ENCODE data around the gene MESP1.

DNA sequence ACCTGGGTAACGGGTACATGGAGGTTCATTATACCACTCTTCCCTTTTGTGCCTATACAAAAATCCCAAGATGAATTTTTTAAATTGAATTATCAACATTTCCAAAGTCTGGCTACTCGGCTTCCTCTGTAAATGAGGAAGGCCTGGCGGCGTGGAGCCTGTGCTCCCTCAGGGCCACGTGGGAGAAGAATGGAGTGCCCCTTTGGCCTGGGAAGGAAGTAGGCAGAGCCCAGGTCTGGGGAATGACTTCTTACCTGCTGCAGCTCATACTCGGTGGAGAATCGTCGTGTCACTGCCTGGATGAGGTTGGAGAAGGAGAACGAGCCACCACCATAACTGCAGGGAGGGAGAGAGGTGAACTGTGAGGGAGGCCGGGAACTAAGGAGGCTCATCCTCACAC, 39.2 kb upstream of the MESP1 start:
- TF ChIP-seq, protein P1, sequence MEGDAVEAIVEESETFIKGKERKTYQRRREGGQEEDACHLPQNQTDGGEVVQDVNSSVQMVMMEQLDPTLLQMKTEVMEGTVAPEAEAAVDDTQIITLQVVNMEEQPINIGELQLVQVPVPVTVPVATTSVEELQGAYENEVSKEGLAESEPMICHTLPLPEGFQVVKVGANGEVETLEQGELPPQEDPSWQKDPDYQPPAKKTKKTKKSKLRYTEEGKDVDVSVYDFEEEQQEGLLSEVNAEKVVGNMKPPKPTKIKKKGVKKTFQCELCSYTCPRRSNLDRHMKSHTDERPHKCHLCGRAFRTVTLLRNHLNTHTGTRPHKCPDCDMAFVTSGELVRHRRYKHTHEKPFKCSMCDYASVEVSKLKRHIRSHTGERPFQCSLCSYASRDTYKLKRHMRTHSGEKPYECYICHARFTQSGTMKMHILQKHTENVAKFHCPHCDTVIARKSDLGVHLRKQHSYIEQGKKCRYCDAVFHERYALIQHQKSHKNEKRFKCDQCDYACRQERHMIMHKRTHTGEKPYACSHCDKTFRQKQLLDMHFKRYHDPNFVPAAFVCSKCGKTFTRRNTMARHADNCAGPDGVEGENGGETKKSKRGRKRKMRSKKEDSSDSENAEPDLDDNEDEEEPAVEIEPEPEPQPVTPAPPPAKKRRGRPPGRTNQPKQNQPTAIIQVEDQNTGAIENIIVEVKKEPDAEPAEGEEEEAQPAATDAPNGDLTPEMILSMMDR (IDR thresholded peaks at IDR 0.05; ENCODE audit: poor library complexity, severe bottlenecking): no peak
- no peak for TF ChIP-seq POLR2AphosphoS5 (IDR thresholded peaks at IDR 0.05)
- no peak for TF ChIP-seq EZH2 (IDR thresholded peaks at IDR 0.05; ENCODE audit: borderline replicate concordance, insufficient read depth, low read length, poor library complexity, severe bottlenecking)
- no peak for TF ChIP-seq SMC3 (conservative IDR thresholded peaks at IDR 0.05; ENCODE audit: poor library complexity)
- no peak for TF ChIP-seq RAD21 (conservative IDR thresholded peaks at IDR 0.05)
- TF ChIP-seq TAF1 (IDR thresholded peaks at IDR 0.05; ENCODE audit: low read depth): no peak
- TF ChIP-seq EP300 (conservative IDR thresholded peaks at IDR 0.05; ENCODE audit: poor library complexity, severe bottlenecking): no peak
- TF ChIP-seq, protein P2, sequence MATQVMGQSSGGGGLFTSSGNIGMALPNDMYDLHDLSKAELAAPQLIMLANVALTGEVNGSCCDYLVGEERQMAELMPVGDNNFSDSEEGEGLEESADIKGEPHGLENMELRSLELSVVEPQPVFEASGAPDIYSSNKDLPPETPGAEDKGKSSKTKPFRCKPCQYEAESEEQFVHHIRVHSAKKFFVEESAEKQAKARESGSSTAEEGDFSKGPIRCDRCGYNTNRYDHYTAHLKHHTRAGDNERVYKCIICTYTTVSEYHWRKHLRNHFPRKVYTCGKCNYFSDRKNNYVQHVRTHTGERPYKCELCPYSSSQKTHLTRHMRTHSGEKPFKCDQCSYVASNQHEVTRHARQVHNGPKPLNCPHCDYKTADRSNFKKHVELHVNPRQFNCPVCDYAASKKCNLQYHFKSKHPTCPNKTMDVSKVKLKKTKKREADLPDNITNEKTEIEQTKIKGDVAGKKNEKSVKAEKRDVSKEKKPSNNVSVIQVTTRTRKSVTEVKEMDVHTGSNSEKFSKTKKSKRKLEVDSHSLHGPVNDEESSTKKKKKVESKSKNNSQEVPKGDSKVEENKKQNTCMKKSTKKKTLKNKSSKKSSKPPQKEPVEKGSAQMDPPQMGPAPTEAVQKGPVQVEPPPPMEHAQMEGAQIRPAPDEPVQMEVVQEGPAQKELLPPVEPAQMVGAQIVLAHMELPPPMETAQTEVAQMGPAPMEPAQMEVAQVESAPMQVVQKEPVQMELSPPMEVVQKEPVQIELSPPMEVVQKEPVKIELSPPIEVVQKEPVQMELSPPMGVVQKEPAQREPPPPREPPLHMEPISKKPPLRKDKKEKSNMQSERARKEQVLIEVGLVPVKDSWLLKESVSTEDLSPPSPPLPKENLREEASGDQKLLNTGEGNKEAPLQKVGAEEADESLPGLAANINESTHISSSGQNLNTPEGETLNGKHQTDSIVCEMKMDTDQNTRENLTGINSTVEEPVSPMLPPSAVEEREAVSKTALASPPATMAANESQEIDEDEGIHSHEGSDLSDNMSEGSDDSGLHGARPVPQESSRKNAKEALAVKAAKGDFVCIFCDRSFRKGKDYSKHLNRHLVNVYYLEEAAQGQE (IDR thresholded peaks at IDR 0.05; ENCODE audit: borderline replicate concordance): no peak
- no peak for TF ChIP-seq MXI1 (conservative IDR thresholded peaks at IDR 0.05; ENCODE audit: poor library complexity, severe bottlenecking)

All from neural cell (in vitro differentiated cells).